ENCODE results near the gene ADGB.

DNA sequence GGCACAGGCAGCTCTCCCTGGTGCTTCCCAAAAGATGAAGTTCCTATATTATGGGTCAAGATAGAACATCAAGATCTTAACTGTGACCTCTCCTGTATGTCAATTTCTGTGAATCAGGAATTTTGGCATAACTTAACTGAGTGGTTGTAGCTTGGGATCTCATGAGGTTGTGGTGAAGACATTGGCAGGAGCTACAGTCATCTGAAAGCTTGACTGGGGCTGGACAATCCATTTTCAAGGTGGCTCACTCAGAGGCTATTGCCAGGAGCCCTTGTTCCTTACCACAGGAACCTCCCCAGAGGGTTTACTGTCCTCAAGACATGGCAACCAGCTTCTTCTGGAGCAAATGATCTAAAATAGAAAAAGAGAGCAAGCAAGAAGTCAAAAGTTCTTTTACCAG lies 252.2 kb downstream of the ADGB start:
- no peak for TF ChIP-seq POLR2AphosphoS5 (IDR thresholded peaks at IDR 0.05)
- TF ChIP-seq, protein P1, sequence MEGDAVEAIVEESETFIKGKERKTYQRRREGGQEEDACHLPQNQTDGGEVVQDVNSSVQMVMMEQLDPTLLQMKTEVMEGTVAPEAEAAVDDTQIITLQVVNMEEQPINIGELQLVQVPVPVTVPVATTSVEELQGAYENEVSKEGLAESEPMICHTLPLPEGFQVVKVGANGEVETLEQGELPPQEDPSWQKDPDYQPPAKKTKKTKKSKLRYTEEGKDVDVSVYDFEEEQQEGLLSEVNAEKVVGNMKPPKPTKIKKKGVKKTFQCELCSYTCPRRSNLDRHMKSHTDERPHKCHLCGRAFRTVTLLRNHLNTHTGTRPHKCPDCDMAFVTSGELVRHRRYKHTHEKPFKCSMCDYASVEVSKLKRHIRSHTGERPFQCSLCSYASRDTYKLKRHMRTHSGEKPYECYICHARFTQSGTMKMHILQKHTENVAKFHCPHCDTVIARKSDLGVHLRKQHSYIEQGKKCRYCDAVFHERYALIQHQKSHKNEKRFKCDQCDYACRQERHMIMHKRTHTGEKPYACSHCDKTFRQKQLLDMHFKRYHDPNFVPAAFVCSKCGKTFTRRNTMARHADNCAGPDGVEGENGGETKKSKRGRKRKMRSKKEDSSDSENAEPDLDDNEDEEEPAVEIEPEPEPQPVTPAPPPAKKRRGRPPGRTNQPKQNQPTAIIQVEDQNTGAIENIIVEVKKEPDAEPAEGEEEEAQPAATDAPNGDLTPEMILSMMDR (IDR thresholded peaks at IDR 0.05): no peak
- TF ChIP-seq POLR2A (IDR thresholded peaks at IDR 0.05; ENCODE audit: low read depth): no peak
